SHP77 treated with DMSO at 0.1 percent for 48 hours (cell line): ENCODE measurements around the gene ADNP2.

Experiments
- DNase-seq: peaks from one replicate; lab custom pipeline; 2025; lab: John Stamatoyannopoulos, UW

ADNP2 gene

GRCh38 chr18:80108739-80109675 lies at the start of gene ADNP2:
ADNP2 (plus strand) TSS chr18:80109262; CDS start chr18:80117543, 8,281 bp downstream.
- DNase-seq, result peak; percentile 81

- no peak for DNase-seq
These were observed 49.1 kb upstream of the ADNP2 start for GRCh38 chr18:80059945-80060344.

GRCh38 chr18:80065705-80066104 lies 43.4 kb upstream of the ADNP2 start:
- no peak for DNase-seq

GRCh38 chr18:80067321-80067720 lies 41.7 kb upstream of the ADNP2 start:
- DNase-seq, result no peak

GRCh38 chr18:80067897-80068296 lies 41.2 kb upstream of the ADNP2 start:
- DNase-seq, result no peak

- DNase-seq, result no peak
These were observed 40.3 kb upstream of the ADNP2 start for GRCh38 chr18:80068571-80069272.

- DNase-seq, result no peak
These were observed 38.2 kb upstream of the ADNP2 start for GRCh38 chr18:80070825-80071224.

- DNase-seq, result no peak
These were observed 34.9 kb upstream of the ADNP2 start for GRCh38 chr18:80074183-80074582.

GRCh38 chr18:80074697-80075096 lies 34.4 kb upstream of the ADNP2 start:
- no peak for DNase-seq

GRCh38 chr18:80075940-80076339 lies 33.1 kb upstream of the ADNP2 start:
- DNase-seq, result no peak

- no peak for DNase-seq
These were observed 32.7 kb upstream of the ADNP2 start for GRCh38 chr18:80076379-80076778.

GRCh38 chr18:80077873-80078272 lies 31.2 kb upstream of the ADNP2 start:
- no peak for DNase-seq

GRCh38 chr18:80086281-80086680 lies 22.8 kb upstream of the ADNP2 start:
- DNase-seq, result no peak

GRCh38 chr18:80088036-80088435 lies 21.0 kb upstream of the ADNP2 start:
- no peak for DNase-seq

GRCh38 chr18:80088823-80089222 lies 20.2 kb upstream of the ADNP2 start:
- no peak for DNase-seq

GRCh38 chr18:80095414-80095813 lies 13.6 kb upstream of the ADNP2 start:
- no peak for DNase-seq

- no peak for DNase-seq
These were observed 13.0 kb upstream of the ADNP2 start for GRCh38 chr18:80096032-80096565.

GRCh38 chr18:80097201-80097600 lies 11.9 kb upstream of the ADNP2 start:
- DNase-seq, result no peak

- DNase-seq, result no peak
These were observed 5.8 kb upstream of the ADNP2 start for GRCh38 chr18:80103231-80103630.

GRCh38 chr18:80104364-80104779 lies 4.7 kb upstream of the ADNP2 start:
- DNase-seq, result no peak

- DNase-seq, result no peak
These were observed 3.5 kb upstream of the ADNP2 start for GRCh38 chr18:80105369-80106167.

- no peak for DNase-seq
These were observed 2.5 kb upstream of the ADNP2 start for GRCh38 chr18:80106482-80107051.
